WTC11 (cell line): ENCODE measurements around the gene NCKAP5. TPM values are rescaled to one million over a fixed set of nuclear protein-coding genes. Genes with fewer than 3 reads are reported as not detected.

Experiments used
- ATAC-seq: fragments of 200-7000 bp; cut with Tn5 transposase; 2 replicates; pipeline ENCODE4 v1.10.0; 2021; ENCODE audit warnings: mild to moderate bottlenecking, moderate library complexity
- CTCF ChIA-PET: fragments of 300-600 bp; sonication (Branson Sonifier 250); formaldehyde crosslinking; loops from one replicate; lab custom pipeline; 2021; ENCODE audit warnings: antibody characterized with exemption; lab: Charles Lee
- POLR2A ChIA-PET: fragments of 350-600 bp; sonication (Branson Sonifier 250); formaldehyde crosslinking; loops from one replicate; lab custom pipeline; 2021; ENCODE audit warnings: antibody characterized with exemption; lab: Charles Lee
- DNase-seq: peaks from one replicate; pipeline ENCODE4 v3.0.0; 2021; ENCODE audit warnings: low spot score
- H3K27ac Mint-ChIP-seq: 2 replicates; pipeline ENCODE4 v1.8.0; 2021; ENCODE audit warnings: mixed read lengths
- H3K27me3 Mint-ChIP-seq: 2 replicates; pipeline ENCODE4 v1.8.0; 2021; ENCODE audit warnings: low read depth, mild to moderate bottlenecking, moderate library complexity, mixed read lengths
- H3K36me3 Mint-ChIP-seq: 2 replicates; pipeline ENCODE4 v1.8.0; 2021; ENCODE audit warnings: mixed read lengths
- H3K4me1 Mint-ChIP-seq: 2 replicates; pipeline ENCODE4 v1.8.0; 2022; ENCODE audit warnings: mixed read lengths
- H3K4me3 Mint-ChIP-seq: 2 replicates; pipeline ENCODE4 v1.8.0; 2021; ENCODE audit warnings: mild to moderate bottlenecking, moderate library complexity, mixed read lengths
- H3K9me3 Mint-ChIP-seq: 2 replicates; pipeline ENCODE4 v1.8.0; 2021; ENCODE audit warnings: mixed read lengths
- IRF2 ChIP-seq: sonication (generic); formaldehyde crosslinking; IDR thresholded peaks from 2 replicates; pipeline ENCODE4 v1.8.0; 2022; ENCODE audit warnings: low read depth, missing genetic modification reagents, borderline replicate concordance
- NR3C1 ChIP-seq: sonication (generic); formaldehyde crosslinking; conservative IDR thresholded peaks from 2 replicates; pipeline ENCODE4 v1.8.1; 2023; ENCODE audit warnings: low read depth, mild to moderate bottlenecking, missing genetic modification reagents
- OVOL2 ChIP-seq: fragments of 250-450 bp; sonication (Bioruptor Pico); IDR thresholded peaks from 2 replicates; pipeline ENCODE4 v1.9.0; 2021; ENCODE audit warnings: mild to moderate bottlenecking, borderline replicate concordance
- SMAD3 ChIP-seq: sonication (generic); formaldehyde crosslinking; IDR thresholded peaks from 2 replicates; pipeline ENCODE4 v1.8.0; 2022; ENCODE audit warnings: missing genetic modification reagents, mild to moderate bottlenecking, borderline replicate concordance
- ZNF671 ChIP-seq: fragments of 250-450 bp; sonication (Bioruptor Pico); IDR thresholded peaks from 2 replicates; pipeline ENCODE4 v1.8.0; 2021; ENCODE audit warnings: mild to moderate bottlenecking
- total RNA-seq: library from RNA; stranded (reverse); gene quantifications from 3 replicates; pipeline ENCODE4 v1.2.3, GENCODE V29; 2021
- TF ChIP-seq, protein P1 (sequence below): sonication (generic); formaldehyde crosslinking; IDR thresholded peaks from 2 replicates; pipeline ENCODE4 v1.8.1; 2023; ENCODE audit warnings: mild to moderate bottlenecking, missing genetic modification reagents
- TF ChIP-seq, protein P2 (sequence below): sonication (generic); formaldehyde crosslinking; IDR thresholded peaks from 2 replicates; pipeline ENCODE4 v1.8.0; 2023; ENCODE audit warnings: missing genetic modification reagents, mild to moderate bottlenecking, borderline replicate concordance
- TF ChIP-seq, protein P3 (sequence below): sonication (generic); formaldehyde crosslinking; IDR thresholded peaks from 2 replicates; pipeline ENCODE4 v1.8.0; 2022; ENCODE audit warnings: missing genetic modification reagents

NCKAP5 gene
- total RNA-seq, 1 experiment from 2014 or later, result 0.55 TPM

DNA sequence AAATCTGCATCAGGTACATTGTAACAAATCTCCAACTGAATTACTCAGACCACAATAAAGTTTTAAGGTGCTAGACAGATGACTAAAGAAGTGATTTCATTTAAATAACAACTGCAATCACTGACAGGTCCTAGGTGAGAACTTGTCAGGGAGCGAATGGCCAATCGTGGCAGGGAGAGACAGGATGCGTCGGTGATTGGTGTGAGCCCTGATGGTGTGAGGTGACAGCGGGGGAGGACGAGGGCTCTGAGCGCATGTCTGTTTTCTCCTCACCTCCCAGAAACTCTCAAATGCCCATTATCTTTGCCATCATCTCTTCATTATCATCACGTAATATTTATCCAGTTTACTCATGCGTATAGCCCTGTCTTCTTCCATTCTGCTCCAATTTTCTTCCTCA, 690.3 kb downstream of the NCKAP5 start:
- no peaks in the 10 kb centered on the region for H3K36me3 Mint-ChIP-seq
- H3K27me3 Mint-ChIP-seq, result no peaks in the 10 kb centered on the region

DNA sequence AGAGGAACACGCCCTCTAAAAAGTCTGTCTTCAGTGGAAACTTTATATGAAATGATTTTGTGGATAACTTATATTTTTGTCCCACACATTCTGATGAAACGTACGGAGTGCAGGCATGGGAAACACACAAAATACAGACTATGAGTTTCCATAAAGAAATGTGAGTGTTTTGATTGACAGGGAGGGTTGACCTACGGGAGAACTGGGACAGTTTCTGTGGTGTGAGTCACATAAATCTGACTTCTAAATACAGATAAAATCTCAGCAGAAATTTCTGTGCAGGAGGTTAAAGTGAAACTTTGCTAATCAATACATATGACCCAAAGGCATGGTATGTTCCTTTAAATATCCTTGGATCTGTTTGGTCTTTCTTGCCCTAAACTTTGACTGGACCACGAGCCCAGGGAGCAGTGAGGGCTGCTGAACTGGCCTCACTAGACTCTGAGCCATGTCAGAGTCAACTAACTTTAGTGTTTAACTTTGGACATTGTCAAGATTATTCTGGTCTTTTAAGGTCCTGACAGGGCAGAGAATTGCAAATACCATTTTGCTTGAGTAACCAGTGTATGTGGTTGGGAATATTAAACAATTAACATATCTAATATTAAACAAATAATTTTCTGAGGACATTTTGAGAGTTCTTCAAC, 691.4 kb downstream of the NCKAP5 start:
- no peak overlapping the region for H3K27ac Mint-ChIP-seq
- CTCF ChIA-PET, result no interaction called here
- POLR2A ChIA-PET, result no interaction called here
- DNase-seq, result no peak
- no peaks in the 10 kb centered on the region for H3K36me3 Mint-ChIP-seq
- TF ChIP-seq NR3C1 (CRISPR knock-in tag) (no peak), OVOL2 (CRISPR knock-in tag) (no peak), ZNF671 (CRISPR knock-in tag) (no peak)
- TF ChIP-seq, protein P1, sequence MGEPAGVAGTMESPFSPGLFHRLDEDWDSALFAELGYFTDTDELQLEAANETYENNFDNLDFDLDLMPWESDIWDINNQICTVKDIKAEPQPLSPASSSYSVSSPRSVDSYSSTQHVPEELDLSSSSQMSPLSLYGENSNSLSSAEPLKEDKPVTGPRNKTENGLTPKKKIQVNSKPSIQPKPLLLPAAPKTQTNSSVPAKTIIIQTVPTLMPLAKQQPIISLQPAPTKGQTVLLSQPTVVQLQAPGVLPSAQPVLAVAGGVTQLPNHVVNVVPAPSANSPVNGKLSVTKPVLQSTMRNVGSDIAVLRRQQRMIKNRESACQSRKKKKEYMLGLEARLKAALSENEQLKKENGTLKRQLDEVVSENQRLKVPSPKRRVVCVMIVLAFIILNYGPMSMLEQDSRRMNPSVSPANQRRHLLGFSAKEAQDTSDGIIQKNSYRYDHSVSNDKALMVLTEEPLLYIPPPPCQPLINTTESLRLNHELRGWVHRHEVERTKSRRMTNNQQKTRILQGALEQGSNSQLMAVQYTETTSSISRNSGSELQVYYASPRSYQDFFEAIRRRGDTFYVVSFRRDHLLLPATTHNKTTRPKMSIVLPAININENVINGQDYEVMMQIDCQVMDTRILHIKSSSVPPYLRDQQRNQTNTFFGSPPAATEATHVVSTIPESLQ (CRISPR knock-in tag), result no peak
- TF ChIP-seq, protein P2, sequence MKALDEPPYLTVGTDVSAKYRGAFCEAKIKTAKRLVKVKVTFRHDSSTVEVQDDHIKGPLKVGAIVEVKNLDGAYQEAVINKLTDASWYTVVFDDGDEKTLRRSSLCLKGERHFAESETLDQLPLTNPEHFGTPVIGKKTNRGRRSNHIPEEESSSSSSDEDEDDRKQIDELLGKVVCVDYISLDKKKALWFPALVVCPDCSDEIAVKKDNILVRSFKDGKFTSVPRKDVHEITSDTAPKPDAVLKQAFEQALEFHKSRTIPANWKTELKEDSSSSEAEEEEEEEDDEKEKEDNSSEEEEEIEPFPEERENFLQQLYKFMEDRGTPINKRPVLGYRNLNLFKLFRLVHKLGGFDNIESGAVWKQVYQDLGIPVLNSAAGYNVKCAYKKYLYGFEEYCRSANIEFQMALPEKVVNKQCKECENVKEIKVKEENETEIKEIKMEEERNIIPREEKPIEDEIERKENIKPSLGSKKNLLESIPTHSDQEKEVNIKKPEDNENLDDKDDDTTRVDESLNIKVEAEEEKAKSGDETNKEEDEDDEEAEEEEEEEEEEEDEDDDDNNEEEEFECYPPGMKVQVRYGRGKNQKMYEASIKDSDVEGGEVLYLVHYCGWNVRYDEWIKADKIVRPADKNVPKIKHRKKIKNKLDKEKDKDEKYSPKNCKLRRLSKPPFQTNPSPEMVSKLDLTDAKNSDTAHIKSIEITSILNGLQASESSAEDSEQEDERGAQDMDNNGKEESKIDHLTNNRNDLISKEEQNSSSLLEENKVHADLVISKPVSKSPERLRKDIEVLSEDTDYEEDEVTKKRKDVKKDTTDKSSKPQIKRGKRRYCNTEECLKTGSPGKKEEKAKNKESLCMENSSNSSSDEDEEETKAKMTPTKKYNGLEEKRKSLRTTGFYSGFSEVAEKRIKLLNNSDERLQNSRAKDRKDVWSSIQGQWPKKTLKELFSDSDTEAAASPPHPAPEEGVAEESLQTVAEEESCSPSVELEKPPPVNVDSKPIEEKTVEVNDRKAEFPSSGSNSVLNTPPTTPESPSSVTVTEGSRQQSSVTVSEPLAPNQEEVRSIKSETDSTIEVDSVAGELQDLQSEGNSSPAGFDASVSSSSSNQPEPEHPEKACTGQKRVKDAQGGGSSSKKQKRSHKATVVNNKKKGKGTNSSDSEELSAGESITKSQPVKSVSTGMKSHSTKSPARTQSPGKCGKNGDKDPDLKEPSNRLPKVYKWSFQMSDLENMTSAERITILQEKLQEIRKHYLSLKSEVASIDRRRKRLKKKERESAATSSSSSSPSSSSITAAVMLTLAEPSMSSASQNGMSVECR, result no peak
- TF ChIP-seq, protein P3, sequence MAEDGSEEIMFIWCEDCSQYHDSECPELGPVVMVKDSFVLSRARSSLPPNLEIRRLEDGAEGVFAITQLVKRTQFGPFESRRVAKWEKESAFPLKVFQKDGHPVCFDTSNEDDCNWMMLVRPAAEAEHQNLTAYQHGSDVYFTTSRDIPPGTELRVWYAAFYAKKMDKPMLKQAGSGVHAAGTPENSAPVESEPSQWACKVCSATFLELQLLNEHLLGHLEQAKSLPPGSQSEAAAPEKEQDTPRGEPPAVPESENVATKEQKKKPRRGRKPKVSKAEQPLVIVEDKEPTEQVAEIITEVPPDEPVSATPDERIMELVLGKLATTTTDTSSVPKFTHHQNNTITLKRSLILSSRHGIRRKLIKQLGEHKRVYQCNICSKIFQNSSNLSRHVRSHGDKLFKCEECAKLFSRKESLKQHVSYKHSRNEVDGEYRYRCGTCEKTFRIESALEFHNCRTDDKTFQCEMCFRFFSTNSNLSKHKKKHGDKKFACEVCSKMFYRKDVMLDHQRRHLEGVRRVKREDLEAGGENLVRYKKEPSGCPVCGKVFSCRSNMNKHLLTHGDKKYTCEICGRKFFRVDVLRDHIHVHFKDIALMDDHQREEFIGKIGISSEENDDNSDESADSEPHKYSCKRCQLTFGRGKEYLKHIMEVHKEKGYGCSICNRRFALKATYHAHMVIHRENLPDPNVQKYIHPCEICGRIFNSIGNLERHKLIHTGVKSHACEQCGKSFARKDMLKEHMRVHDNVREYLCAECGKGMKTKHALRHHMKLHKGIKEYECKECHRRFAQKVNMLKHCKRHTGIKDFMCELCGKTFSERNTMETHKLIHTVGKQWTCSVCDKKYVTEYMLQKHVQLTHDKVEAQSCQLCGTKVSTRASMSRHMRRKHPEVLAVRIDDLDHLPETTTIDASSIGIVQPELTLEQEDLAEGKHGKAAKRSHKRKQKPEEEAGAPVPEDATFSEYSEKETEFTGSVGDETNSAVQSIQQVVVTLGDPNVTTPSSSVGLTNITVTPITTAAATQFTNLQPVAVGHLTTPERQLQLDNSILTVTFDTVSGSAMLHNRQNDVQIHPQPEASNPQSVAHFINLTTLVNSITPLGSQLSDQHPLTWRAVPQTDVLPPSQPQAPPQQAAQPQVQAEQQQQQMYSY (CRISPR knock-in tag), result no peak
- H3K27me3 Mint-ChIP-seq, result no peaks in the 10 kb centered on the region
- ATAC-seq, result no peak
- H3K4me3 Mint-ChIP-seq, result no peak overlapping the region
- peaks cover 4% of the 10 kb centered on the region; the same call in 1 of the 2 replicates for H3K9me3 Mint-ChIP-seq
- H3K4me1 Mint-ChIP-seq, result peaks cover 42% of the 10 kb centered on the region

More for the DNA sequence above, 690.3 kb downstream of the NCKAP5 start:
- TF ChIP-seq IRF2 (CRISPR knock-in tag) (no peak), SMAD3 (CRISPR knock-in tag) (no peak)
- TF ChIP-seq, protein P3 (CRISPR knock-in tag), result no peak
- no peak for DNase-seq
- Mint-ChIP-seq H3K4me3 (no peak overlapping the region), H3K4me1 (peaks cover 37% of the 10 kb centered on the region), H3K9me3 (peaks cover 4% of the 10 kb centered on the region; the same call in 1 of the 2 replicates), H3K27ac (no peak overlapping the region)
- ChIA-PET CTCF (no interaction called here), POLR2A (no interaction called here)
- no peak for ATAC-seq
